PC-9 (cell line): ENCODE results near the gene ALK. TPM values are rescaled to one million over a fixed set of nuclear protein-coding genes. Genes with fewer than 3 reads are reported as not detected.
A peak's percentile ranks its signal among the peaks of the same experiment; 100 is the strongest.

Experiments
- BruUV-seq: library from RNA; stranded (reverse); fragments of 400-500 nt; replicated peaks from 2 replicates; lab custom pipeline; 2021; lab: Mats Ljungman, UMichigan
- CTCF ChIA-PET: fragments of 300-600 bp; sonication (Branson Sonifier 250); formaldehyde crosslinking; loops from one replicate; lab custom pipeline; 2022; ENCODE audit warnings: antibody characterized with exemption; lab: Charles Lee
- POLR2A ChIA-PET: fragments of 300-600 bp; sonication (Branson Sonifier 250); formaldehyde crosslinking; loops from one replicate; lab custom pipeline; 2022; ENCODE audit warnings: antibody characterized with exemption; ENCODE audit not compliant: unreplicated experiment; lab: Charles Lee
- DNase-seq, 2 experiments: peaks; one replicate each; pipeline versions ENCODE4 v3.0.0 to v3.0.0-alpha.2; 2015 to 2022; ENCODE audit warnings: mixed read lengths in 1 of 2
- H2AFZ ChIP-seq: fragments of 200-600 bp; sonication (generic); 2 replicates; pipeline ENCODE4 v1.8.1; 2017; ENCODE audit warnings: antibody characterized with exemption
- H3F3A ChIP-seq: fragments of 200-600 bp; sonication (generic); 2 replicates; pipeline ENCODE4 v1.8.1; 2017; ENCODE audit warnings: antibody characterized with exemption, mild to moderate bottlenecking, low read depth; ENCODE audit not compliant: insufficient read depth
- H3K27ac ChIP-seq: fragments of 200-600 bp; sonication (generic); 2 replicates; pipeline ENCODE4 v1.6.1; 2016; ENCODE audit warnings: mixed run types
- H3K27me3 ChIP-seq: fragments of 200-600 bp; sonication (generic); 2 replicates; pipeline ENCODE4 v1.6.1; 2016; ENCODE audit warnings: low read depth, mixed run types; ENCODE audit not compliant: insufficient read depth
- H3K36me3 ChIP-seq: fragments of 200-600 bp; sonication (generic); 2 replicates; pipeline ENCODE4 v1.6.1; 2016; ENCODE audit warnings: low read depth, mixed run types
- H3K4me1 ChIP-seq: fragments of 200-600 bp; sonication (generic); replicated peaks from 2 replicates; pipeline ENCODE4 v1.6.1; 2016; ENCODE audit warnings: mixed run types; ENCODE audit not compliant: insufficient read depth
- H3K4me2 ChIP-seq: fragments of 200-600 bp; sonication (generic); 2 replicates; pipeline ENCODE4 v1.6.1; 2017; ENCODE audit warnings: mixed run types
- H3K4me3 ChIP-seq: fragments of 200-600 bp; sonication (generic); 2 replicates; pipeline ENCODE4 v1.6.1; 2016; ENCODE audit warnings: mixed run types
- H3K79me2 ChIP-seq: fragments of 200-600 bp; sonication (generic); 2 replicates; pipeline ENCODE4 v1.6.1; 2017; ENCODE audit warnings: low read depth, mixed run types
- H3K9me2 ChIP-seq: fragments of 200-600 bp; sonication (generic); 2 replicates; pipeline ENCODE4 v1.8.1; 2017; ENCODE audit warnings: mild to moderate bottlenecking; ENCODE audit not compliant: insufficient read depth
- H3K9me3 ChIP-seq: fragments of 200-600 bp; sonication (generic); 2 replicates; pipeline ENCODE4 v1.8.1; 2016; ENCODE audit warnings: low read depth; ENCODE audit not compliant: insufficient read depth
- H4K20me1 ChIP-seq: fragments of 200-600 bp; sonication (generic); 2 replicates; pipeline ENCODE4 v1.8.1; 2017; ENCODE audit not compliant: insufficient read depth
- CTCF ChIP-seq: fragments of 200-600 bp; sonication (generic); conservative IDR thresholded peaks from 2 replicates; pipeline ENCODE4 v1.6.1; 2017; ENCODE audit warnings: mixed run types, antibody characterized with exemption, mild to moderate bottlenecking, moderate library complexity
- EZH2 ChIP-seq: fragments of 200-600 bp; sonication (generic); IDR thresholded peaks from 2 replicates; pipeline ENCODE4 v1.8.0; 2017; ENCODE audit warnings: antibody characterized with exemption, low read depth
- intact Hi-C: fragments of 100-400 bp; cut with micrococcal nuclease; formaldehyde crosslinking; loops from one replicate; pipeline ENCODE4 v1.10.0; 2022; ENCODE audit not compliant: unreplicated experiment
- total RNA-seq: library from RNA; stranded (reverse); gene quantifications from 2 replicates; pipeline ENCODE4 v1.2.3, GENCODE V29; 2021

ALK gene
- total RNA-seq, 1 experiment from 2014 or later, result not detected

GRCh38 chr2:29317077-29317517, 604.3 kb downstream of the ALK start:
- Histone ChIP-seq H3K4me1 (no peaks in the 10 kb centered on the region), H3K4me2 (no peak overlapping the region), H3K9me3 (no peaks in the 10 kb centered on the region), H3K36me3 (no peaks in the 10 kb centered on the region), H3K4me3 (no peak overlapping the region), H3K27me3 (peaks cover 100% of the 10 kb centered on the region), H3K79me2 (no peaks in the 10 kb centered on the region), H4K20me1 (no peaks in the 10 kb centered on the region), H3F3A (no peaks in the 10 kb centered on the region), H3K27ac (no peak overlapping the region), H2AFZ (no peak overlapping the region), H3K9me2 (no peaks in the 10 kb centered on the region)
- intact Hi-C loops, result no loop called here
- CTCF ChIA-PET, result no interaction called here
- no peak for DNase-seq
- no TSS peak for BruUV-seq
- TF ChIP-seq CTCF (no peak), EZH2 (no peak)
- POLR2A ChIA-PET, result no interaction called here

GRCh38 chr2:29314816-29315571, 606.4 kb downstream of the ALK start:
- H3K4me2 ChIP-seq, result 0 out of 2 replicates have a peak overlapping the region, but pooled peaks have one; percentile 7
- H3K4me3 ChIP-seq, result no peak overlapping the region

GRCh38 chr2:29311458-29311857, 609.9 kb downstream of the ALK start:
- CTCF ChIA-PET, result interaction anchor here (0.6 kb wide), 1 partner anchor 611 kb away, joined by 3 read pairs; no protein-coding TSS in a partner anchor
- no peak overlapping the region for H3K4me3 ChIP-seq
- peak in 1 of 2 experiments; percentile 10 for DNase-seq
- H3K4me2 ChIP-seq, result no peak overlapping the region
- H4K20me1 ChIP-seq, result no peaks in the 10 kb centered on the region
- H3K27me3 ChIP-seq, result peaks cover 74% of the 10 kb centered on the region
- H3K9me2 ChIP-seq, result no peaks in the 10 kb centered on the region
- H3F3A ChIP-seq, result no peaks in the 10 kb centered on the region
- TF ChIP-seq EZH2, result no peak
- TF ChIP-seq CTCF, result no peak
- intact Hi-C loops, result no loop called here
- H3K36me3 ChIP-seq, result no peaks in the 10 kb centered on the region
- no peak overlapping the region for H3K27ac ChIP-seq
- no peaks in the 10 kb centered on the region for H3K4me1 ChIP-seq
- POLR2A ChIA-PET, result no interaction called here
- H2AFZ ChIP-seq, result no peak overlapping the region
- H3K79me2 ChIP-seq, result no peaks in the 10 kb centered on the region
- no peaks in the 10 kb centered on the region for H3K9me3 ChIP-seq
- BruUV-seq, result no TSS peak

More at GRCh38 chr2:29314816-29315571, 606.4 kb downstream of the ALK start:
- no TSS peak for BruUV-seq
- Histone ChIP-seq H3K9me3 (no peaks in the 10 kb centered on the region), H3F3A (no peaks in the 10 kb centered on the region), H3K79me2 (no peaks in the 10 kb centered on the region), H2AFZ (no peak overlapping the region), H3K4me1 (no peaks in the 10 kb centered on the region), H3K36me3 (no peaks in the 10 kb centered on the region), H3K27ac (no peak overlapping the region), H3K9me2 (no peaks in the 10 kb centered on the region), H4K20me1 (no peaks in the 10 kb centered on the region), H3K27me3 (peaks cover 95% of the 10 kb centered on the region)
- CTCF ChIA-PET, result interaction anchor here (0.6 kb wide), 1 partner anchor 31 kb away, joined by 3 read pairs; no protein-coding TSS in a partner anchor
- DNase-seq, result peak in 1 of 2 experiments; percentile 33
- intact Hi-C loops, result no loop called here
- TF ChIP-seq CTCF, result no peak
- POLR2A ChIA-PET, result no interaction called here
